AG04450 (cell line): ENCODE measurements around the gene TSPAN14. TPM values are rescaled to one million over a fixed set of nuclear protein-coding genes. Genes with fewer than 3 reads are reported as not detected.

Experiments used
- CTCF ChIA-PET: fragments of 300-600, 350-600 bp; formaldehyde crosslinking; extraction: SDS; loops from one replicate; lab custom pipeline; 2022; ENCODE audit warnings: antibody characterized with exemption, inconsistent platforms; lab: Charles Lee
- POLR2A ChIA-PET: fragments of 350-600 bp; formaldehyde crosslinking; extraction: SDS; loops from one replicate; lab custom pipeline; 2021; ENCODE audit warnings: antibody characterized with exemption, inconsistent platforms; lab: Yijun Ruan, JAX
- DNase-seq: peaks from one replicate; pipeline ENCODE4 v3.0.0-alpha.2; 2011; ENCODE audit warnings: low read depth, low spot score
- H3K27ac ChIP-seq: one replicate; pipeline ENCODE4 v1.5.1; 2012; ENCODE audit warnings: low read depth, low read length, control low read depth
- H3K27me3 ChIP-seq: one replicate; pipeline ENCODE4 v1.6.0; 2012; ENCODE audit warnings: low read length; ENCODE audit not compliant: control insufficient read depth, insufficient read depth
- H3K4me3 ChIP-seq: 2 replicates; pipeline ENCODE4 v1.5.1; 2011; ENCODE audit warnings: mild to moderate bottlenecking, low read depth, low read length, control low read depth
- H3K9me3 ChIP-seq: 2 replicates; pipeline ENCODE4 v1.5.1; 2012; ENCODE audit warnings: low read length; ENCODE audit not compliant: control insufficient read depth, insufficient read depth
- CTCF ChIP-seq: IDR thresholded peaks from 2 replicates; pipeline ENCODE4 v1.5.1; 2011; ENCODE audit warnings: low read depth, low read length, control low read depth, inconsistent platforms
- polyA plus RNA-seq: library from polyadenylated mRNA; depleted of rRNA; stranded (reverse); fragments of >200 nt; gene quantifications from 2 replicates; pipeline ENCODE4 v1.2.3, GENCODE V29; 2011

The TSPAN14 gene
- polyA plus RNA-seq, 1 experiment = 27.3 TPM

- DNase-seq = no peak
- Histone ChIP-seq H3K27me3 (no peaks in the 10 kb centered on the region), H3K27ac (no peak overlapping the region), H3K9me3 (no peaks in the 10 kb centered on the region), H3K4me3 (no peak overlapping the region)
- ChIA-PET CTCF (interaction anchor here (1.0 to 1.7 kb wide), 2 partner anchors 24 to 38 kb away, joined by 3 to 10 read pairs; no protein-coding TSS in a partner anchor), POLR2A (no interaction called here)
- no peak for TF ChIP-seq CTCF
These were observed 13.9 kb downstream of the TSPAN14 start for GRCh38 chr10:80468002-80468401.

GRCh38 chr10:80468806-80469421, 14.8 kb downstream of the TSPAN14 start:
- no peak for TF ChIP-seq CTCF
- Histone ChIP-seq H3K4me3 (no peak overlapping the region), H3K27ac (no peak overlapping the region), H3K9me3 (no peaks in the 10 kb centered on the region), H3K27me3 (no peaks in the 10 kb centered on the region)
- POLR2A ChIA-PET = no interaction called here
- DNase-seq = no peak
- CTCF ChIA-PET = interaction anchor here (0.8 to 1.7 kb wide), 2 partner anchors 36 to 37 kb away, joined by 3 to 10 read pairs; no protein-coding TSS in a partner anchor

- CTCF ChIA-PET = interaction anchor here (4.1 kb wide), 1 partner anchor 35 kb away, joined by 27 read pairs; no protein-coding TSS in a partner anchor
- no peaks in the 10 kb centered on the region for H3K27me3 ChIP-seq
- no peak for TF ChIP-seq CTCF
- no peak overlapping the region for H3K27ac ChIP-seq
- no peak for DNase-seq
- no peaks in the 10 kb centered on the region for H3K9me3 ChIP-seq
- no peak overlapping the region for H3K4me3 ChIP-seq
- POLR2A ChIA-PET = interaction anchor here (1.5 kb wide), 1 partner anchor 8 kb away, joined by 3 read pairs; no protein-coding TSS in a partner anchor
These were observed 16.2 kb downstream of the TSPAN14 start for GRCh38 chr10:80470266-80470665.

GRCh38 chr10:80471001-80471400, 16.9 kb downstream of the TSPAN14 start:
- Histone ChIP-seq H3K9me3 (no peaks in the 10 kb centered on the region), H3K27me3 (no peaks in the 10 kb centered on the region), H3K4me3 (no peak overlapping the region), H3K27ac (peak overlapping the region; percentile 82)
- ChIA-PET POLR2A (interaction anchor here (1.5 kb wide), 1 partner anchor 8 kb away, joined by 3 read pairs; no protein-coding TSS in a partner anchor), CTCF (interaction anchor here (4.1 kb wide), 1 partner anchor 35 kb away, joined by 27 read pairs; no protein-coding TSS in a partner anchor)
- no peak for TF ChIP-seq CTCF
- DNase-seq = no peak

- no peak for DNase-seq
- Histone ChIP-seq H3K4me3 (no peak overlapping the region), H3K27ac (peak overlapping the region; percentile 82), H3K9me3 (peaks cover 1% of the 10 kb centered on the region), H3K27me3 (no peaks in the 10 kb centered on the region)
- ChIA-PET CTCF (interaction anchor here (1.1 to 4.1 kb wide), 2 partner anchors 32 to 34 kb away, joined by 4 to 27 read pairs; no protein-coding TSS in a partner anchor), POLR2A (interaction anchor here (0.8 to 1.5 kb wide), 2 partner anchors 9 to 34 kb away, joined by 3 to 4 read pairs; no protein-coding TSS in a partner anchor)
- TF ChIP-seq CTCF = no peak
These were observed 17.7 kb downstream of the TSPAN14 start for GRCh38 chr10:80471715-80472233.
